GM21786 (cell line): ENCODE data around the gene BCKDHB.
"Not testable (repeated sequence)": the region's sequence is repeated elsewhere in the genome, so short reads cannot be mapped to it uniquely, and the experiment has no call there.

Experiments used
- ATAC-seq: cut with Tn5 transposase; IDR thresholded peaks from one replicate; pipeline ENCODE4 v1.9.1; 2021; ENCODE audit not compliant: unreplicated experiment

BCKDHB gene

DNA sequence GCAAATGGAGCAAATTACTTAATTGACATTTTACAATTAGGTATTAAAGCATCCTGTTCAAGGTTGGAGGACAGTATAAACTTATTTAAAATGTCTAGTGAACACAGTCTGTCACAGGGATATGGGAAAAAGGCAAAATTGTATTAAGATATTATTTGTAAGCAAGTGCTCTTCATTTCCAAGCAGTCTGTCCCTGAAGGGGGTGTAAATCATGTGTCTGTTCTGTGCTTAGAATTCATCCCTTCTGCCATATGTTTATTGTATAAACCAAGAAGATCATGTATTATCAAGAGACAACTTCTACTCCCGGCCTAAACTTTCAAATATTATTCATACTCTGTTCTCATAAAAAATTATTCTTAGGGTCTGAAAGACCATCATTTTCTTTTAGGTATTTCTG is 144.8 kb downstream of the BCKDHB start:
- no peak for ATAC-seq

DNA sequence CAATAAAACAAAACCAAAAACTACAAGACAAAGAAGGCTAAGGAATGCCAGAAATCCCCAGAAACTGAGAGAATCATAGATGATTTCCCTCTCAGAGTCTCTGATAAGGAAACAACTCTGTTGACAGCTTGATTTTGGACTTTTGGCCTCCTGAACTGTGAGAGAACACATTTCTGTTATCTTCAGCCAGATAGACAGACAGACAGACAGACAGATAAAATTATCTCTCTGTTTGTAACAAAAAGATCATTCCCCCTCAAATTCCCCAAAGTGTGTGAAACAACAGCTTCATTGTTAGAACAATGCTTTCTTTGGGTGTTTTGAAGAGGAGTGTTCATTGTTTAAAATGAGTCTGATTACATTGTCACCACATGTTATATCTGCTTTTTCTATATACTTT is 148.2 kb downstream of the BCKDHB start:
- no peak for ATAC-seq

DNA sequence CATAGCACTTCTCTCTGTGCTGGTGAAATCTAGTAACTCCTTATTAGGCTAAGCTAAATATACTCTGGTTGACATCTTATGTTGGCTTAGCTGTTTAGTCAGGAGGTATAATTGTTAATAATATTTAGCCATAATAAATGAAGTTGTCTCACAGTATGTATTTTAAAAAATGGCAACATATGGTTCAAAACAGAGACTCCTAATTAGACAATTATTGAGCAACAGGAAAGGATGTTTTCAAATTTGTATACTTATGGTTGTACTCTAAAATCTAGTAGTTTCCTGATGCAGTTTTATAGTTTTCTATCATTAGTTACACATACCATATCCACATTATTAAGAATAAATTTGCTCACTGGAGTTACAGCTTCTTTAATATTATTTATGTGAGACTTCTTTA is 150.2 kb downstream of the BCKDHB start:
- no peak for ATAC-seq

DNA sequence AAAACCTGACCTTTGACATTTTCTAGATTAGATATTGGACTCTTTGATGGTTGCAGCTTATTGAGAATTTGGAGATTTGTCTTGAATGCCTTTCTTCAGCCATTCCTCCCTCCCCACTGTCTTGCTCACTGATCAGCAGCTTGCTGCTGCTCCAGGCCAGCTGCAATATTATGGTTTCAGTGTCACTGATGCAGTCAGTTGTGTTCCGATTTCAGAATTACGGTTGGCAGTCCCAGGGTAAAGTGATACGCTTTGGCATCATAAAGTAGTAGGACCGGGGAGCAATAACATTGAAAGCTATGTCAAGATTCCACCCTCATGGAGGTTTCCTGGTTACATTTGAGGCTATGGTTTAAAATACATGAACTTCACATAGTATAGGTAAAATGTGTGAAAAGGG is 152.6 kb downstream of the BCKDHB start:
- ATAC-seq: no peak

DNA sequence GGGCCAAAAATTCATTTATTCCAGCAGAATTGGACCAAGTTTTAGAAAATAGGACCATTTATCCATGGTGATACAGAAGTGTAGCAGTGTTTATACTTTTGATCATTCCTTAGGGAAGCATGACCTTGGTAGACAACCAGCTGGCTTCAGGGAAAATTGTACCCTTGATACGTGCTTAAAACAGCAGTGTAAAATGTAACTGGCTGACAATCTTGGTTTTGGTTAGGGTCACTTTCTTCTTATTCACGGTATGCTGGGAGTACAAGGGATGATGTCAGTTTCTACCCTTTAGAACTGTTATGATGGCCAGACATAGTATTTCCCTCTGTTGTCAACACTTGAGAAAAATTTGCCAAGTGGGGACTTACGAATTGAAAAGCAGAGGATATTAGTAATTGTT is 157.1 kb downstream of the BCKDHB start:
- no peak for ATAC-seq

DNA sequence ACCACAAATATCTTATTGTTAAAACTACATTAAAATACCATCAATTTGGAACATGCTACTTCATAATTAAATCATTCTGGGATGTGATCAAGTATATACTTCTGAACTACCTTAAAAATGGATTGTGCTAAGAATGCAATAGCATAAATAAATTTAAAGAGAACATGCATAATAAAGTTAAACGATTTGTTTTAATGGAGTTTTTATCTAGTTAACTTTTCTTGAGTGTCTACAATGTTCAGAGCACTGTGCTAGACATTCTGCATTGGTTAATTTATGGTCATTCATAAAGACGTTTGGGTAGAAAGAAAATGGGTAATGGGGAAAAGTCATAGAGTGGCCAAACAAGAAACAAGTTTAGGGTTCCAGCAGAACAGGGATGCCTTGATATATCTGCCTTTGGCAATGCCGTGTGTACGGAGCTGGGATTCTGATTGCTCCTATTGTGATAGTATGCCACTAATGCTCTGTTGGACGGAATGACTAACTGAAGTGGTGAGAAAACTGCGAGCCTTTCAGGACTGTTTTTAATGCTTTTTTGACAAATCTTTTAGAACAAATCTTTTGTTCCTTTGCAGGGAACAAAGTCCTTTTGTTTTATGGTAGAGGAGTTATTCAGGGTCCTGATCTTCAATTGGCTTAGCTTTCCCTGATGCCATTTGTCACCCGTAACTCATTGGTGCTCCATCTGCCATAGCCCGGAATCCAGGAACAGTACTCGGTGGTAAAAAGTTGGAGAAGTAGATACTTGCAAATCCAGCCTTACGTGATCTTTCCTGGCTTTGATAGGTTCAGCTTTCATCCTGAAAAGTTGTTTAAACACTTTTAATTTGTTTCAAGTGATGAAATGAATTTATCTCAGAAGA is 162.6 kb downstream of the BCKDHB start:
- no peak for ATAC-seq

DNA sequence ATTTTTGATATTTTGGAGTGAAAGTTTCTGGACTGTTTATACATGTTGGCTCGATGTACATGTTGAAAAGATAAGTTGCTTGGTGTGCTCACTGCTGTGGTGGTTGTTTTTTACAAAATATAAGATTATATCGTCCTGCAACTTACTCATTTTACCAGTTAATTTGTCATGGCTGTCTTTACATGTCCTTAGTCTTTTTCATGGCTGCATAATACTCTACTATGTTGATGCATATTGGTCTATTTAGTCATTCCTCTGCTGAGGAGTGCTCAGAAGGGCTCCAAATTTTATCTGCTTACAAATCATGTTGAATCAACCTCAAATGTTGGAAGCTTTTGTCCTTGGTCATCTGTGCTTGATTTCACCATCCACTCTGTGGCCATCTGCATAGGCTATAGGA is 164.6 kb downstream of the BCKDHB start:
- no peak for ATAC-seq

DNA sequence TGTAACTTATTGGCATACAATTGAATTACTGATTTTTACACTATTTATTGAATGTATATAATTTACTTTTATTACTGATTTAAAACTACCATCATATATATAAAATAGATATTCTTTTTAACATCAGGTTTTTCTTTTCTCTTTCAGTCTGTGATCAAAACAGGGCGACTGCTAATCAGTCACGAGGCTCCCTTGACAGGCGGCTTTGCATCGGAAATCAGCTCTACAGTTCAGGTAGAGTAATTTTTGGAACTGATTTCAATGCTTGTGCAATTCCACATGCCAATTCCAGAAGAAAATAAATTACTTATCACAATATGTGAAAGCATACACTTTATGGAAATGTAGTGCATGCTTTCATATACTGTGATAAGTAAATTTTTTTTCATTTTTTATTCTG is 166.5 kb downstream of the BCKDHB start:
- ATAC-seq: no peak

DNA sequence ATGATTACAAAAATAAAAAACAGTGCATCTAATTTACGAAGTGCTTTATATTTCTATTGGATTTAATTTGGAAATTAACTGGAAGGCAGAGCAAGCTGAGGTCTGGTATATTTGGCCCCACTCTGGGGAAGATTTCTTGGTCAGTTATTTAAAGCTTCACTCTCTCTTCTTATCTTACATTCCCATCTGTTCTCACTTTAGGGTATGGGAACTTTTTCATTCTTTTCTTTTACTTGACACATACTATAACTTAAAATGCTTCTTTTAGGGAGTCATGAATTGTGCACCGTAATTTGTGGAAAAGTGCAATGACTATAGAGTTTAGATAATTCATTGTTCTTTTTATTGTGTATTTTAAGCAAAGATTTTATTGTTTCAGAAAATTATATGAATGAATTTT is 170.4 kb downstream of the BCKDHB start:
- no peak for ATAC-seq

DNA sequence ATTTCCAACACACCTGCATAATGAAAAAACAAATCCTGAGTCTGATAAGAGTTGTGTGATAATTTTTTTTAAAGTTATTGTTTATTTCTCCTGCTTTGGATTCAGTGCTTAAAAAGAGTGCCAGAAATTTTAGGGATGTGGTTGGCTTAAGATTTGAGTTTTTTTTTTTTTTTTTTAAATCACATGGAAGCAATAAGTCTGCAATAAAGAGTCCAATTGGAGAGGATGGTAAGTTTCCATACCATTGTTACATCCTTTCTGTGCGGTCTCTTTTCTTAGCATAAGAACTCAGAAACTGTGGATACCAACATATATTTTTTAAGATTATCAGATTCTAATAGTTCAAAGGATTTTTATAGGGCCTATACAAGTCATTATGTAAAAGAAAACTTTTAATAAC is 171.0 kb downstream of the BCKDHB start:
- ATAC-seq: no peak

DNA sequence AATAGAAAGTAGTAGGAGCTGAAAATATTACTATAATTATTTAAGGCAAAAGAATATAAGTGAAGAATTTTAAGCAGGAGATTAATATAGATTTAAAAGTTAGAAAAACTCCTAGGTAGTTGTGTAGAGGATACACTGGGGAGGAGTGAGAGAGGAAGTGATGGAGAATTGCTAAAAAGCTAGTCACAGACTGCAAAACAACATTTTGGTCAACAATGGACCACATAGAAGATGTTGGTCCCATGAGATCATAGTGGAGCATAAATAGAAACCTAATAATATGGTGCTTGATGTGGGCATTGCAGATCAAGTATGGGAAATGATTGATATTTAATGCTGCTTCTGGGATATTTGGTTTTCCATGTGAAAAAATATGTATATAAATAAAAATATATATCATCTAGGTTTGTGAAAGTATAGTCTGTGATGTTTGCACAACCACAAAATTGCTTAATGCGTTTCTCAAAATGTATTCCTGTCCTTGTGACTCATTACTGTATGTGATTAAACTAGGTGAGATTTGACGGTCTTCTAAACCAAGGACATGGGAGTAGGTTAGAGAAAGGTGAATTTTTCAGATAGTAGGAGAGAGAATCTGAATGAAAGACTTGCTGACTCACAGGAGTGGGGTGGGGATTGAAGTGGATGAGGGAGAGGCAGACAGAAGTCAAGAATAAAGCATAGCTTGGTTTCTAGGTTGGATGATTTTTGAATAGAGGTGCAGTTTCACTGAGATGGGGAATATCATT is 174.0 kb downstream of the BCKDHB start:
- ATAC-seq: peak; percentile 43

DNA sequence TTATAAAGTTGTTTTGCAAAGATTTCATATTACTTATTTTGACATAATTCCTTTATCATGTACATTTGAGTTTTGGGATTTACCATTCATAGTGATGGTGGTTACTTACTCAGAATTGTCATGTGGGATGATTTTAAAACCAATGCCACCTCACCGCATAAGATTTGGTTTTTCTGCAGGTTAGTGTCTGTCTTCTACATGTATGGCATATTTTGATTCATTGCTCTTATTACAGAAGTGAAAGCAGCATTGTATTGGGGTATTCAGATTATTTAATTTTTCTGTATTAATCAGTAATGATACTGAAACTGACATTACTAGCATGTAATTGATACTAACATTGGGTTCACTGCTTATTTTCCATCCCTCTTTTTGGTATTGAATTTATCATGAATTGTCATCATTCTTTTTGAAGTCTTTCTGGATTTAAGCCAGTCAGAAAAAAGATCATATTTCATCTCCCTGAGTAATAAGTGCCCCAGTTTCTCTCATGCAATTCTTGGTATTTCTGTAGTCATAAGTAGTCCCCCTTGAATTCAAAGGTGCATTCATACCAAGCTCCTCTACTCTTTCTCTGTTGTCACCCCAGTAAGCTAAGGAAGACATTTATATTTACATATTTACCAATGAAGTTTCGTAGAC is 176.6 kb downstream of the BCKDHB start:
- no peak for ATAC-seq

DNA sequence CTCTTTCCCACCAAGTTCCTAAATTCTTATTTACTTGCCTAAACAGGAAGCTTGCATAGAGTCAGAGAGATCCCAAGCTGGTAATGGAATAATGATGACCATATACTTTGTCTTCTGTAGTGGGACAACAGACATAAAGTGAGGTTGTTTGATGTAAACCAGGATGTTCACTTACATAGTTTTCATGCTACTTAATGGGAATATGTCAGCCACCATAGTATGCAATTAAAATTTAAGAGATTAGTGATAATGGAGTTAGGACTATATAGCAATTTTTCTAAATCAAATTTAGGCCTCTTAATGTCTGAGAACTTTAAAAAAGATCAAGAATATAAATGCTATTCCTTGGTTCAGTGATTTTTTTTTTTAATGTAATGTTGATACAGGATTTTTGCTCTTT is 180.6 kb downstream of the BCKDHB start:
- ATAC-seq: no peak

DNA sequence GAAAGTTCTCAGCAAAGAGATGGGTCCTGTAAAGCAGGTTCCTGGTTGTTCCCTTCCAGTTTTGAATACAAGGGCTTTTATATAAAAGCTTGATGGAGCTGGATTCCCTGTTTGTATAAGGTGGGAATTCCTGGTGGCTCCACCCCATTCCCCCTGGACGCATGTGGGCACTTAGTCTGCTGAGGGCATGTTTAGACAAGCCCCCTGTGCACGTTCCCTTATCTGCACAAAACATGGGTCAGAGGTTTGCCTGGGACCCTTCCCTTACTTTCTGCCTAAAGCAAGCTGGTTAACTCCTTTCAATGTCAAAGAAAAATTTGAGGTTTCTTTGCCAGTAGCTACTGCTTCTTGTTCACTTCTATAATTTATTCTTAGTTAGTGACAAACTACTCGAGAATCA is 181.1 kb downstream of the BCKDHB start:
- no peak for ATAC-seq

DNA sequence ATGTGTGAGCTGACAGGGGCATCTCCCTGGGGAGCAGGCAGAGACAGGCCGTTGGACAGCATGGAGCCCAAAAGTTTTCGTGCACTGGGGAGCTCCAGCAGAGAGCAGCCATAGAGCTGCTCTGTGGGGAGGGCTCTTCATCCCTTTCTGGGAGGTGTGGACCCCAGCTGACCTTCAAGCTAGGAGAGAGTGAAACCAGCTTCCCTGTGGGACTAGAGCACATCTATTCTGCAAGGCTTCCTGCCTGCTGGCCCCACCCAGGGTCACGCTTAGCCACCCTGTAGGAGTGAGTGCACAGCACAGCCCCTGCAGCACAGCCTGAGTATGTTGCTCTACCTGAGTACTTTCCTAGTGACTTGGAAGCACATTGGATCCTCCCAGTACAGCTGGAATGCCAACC is 183.3 kb downstream of the BCKDHB start:
- no peak for ATAC-seq

DNA sequence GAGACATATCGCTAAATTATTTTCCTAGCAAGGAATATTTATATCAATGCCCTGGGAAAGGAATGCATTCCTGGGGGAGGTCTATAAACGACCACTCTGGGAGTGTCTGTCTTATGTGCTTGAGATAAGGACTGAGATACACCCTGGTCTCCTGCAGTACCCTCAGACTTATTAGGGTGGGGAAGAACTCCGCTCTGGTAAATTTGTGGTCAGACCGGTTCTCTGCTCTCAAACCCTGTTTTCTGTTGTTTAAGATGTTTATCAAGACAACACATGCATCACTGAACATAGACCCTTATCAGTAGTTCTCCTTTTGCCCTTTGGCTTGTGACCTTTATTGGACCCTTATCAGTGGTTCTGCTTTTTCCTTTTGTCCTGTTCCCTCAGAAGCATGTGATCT is 188.1 kb downstream of the BCKDHB start:
- not testable (repeated sequence) for ATAC-seq

DNA sequence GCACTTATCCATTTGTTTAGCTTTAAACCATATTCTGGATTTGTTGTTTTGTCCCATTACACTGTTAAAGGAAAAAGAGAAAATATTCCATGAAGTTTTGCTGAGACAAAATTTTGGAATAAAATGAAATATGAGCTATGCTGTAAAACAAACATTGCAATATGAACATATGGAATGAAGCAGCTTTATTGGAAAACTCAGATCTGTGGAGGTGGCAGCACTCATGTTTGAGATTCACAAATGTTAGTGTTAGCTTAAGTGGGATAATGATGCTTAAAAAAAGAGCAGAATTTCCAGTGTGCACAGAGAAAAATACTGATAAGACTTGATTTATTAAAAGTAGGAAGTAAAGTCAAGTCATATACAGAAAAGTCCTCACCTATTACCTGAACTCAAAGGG is 196.2 kb downstream of the BCKDHB start:
- ATAC-seq: no peak

DNA sequence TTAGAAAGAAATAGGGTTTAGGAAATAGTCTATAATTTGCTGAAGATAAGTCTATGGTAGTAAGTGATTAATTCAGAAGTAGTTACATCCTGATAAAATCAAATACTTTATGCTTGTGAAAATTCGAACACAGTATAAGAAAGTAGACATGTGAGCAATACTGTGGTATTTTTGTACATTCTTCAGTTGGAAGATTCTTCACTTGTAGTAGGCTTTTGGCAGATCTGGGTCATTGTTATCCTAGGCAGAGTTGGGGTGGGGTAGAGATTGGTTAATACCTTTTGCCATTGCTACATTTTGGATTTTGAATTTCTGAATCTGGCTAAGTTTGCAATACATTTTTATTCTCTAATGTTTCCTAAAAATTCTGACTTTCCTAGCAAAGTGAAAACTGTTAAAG is 197.5 kb downstream of the BCKDHB start:
- no peak for ATAC-seq

DNA sequence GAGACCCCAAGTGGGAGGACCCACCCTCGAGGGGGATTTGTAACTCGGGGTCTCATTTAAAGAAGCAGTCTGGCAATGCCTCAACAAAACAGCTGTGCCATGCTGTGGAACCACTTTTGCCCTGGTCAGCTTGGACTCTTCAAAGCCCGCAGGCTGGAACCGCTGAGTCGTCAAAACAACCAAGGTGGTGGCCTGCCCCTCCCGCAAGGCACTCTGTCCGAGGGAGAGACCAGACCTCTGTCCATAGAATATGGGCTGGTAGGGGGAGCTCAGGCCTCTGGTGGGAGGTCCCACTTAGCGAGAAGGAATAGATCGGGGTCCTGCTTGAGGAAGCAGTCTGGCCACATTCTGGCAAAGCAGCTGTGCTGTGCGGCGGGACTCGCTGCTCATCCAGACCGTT is 208.1 kb downstream of the BCKDHB start:
- no peak for ATAC-seq

DNA sequence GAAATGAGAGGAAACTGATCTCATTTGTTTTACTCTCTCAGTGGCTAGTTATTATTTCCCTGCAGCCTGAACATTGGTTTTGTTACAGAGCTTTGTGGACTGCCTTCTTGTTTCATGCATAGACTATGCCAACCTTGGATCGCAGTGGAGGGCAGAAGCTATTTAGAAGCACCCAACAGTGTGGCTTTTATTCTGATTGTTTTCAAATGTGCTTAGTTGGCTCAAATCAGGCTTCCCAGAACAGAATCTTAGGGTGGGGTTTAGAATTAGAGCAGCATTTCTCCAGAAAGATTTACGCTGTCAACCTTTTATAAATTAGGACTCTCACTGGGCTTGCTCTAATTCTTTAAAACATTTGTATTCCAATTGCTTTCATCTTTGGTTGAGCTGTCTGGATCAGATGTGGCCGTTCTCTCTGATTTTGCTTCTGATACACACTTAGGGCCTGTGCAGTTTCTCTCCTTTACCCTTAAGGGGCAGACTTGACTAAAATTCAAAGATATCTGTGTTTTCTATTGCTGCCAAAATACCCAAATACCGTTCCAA is 210.3 kb downstream of the BCKDHB start:
- ATAC-seq: no peak

DNA sequence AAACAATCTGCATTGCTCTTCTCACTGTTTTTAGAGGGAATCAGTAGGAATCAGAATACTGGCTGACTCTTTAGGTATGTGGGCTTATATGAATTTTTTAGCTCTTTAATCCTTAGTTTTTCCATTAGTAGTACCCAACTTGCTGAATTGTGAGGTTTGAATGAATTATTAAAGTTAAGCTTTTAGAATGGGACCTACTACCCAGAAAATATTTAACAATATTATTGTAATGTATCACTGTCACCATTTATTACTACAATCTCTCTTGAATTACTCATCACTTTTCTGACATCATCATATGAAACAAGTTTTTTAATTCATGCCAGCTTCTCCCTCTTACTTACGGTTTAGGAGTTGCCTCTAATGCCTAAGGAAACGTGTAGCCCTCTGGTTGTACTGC is 212.7 kb downstream of the BCKDHB start:
- ATAC-seq: no peak

DNA sequence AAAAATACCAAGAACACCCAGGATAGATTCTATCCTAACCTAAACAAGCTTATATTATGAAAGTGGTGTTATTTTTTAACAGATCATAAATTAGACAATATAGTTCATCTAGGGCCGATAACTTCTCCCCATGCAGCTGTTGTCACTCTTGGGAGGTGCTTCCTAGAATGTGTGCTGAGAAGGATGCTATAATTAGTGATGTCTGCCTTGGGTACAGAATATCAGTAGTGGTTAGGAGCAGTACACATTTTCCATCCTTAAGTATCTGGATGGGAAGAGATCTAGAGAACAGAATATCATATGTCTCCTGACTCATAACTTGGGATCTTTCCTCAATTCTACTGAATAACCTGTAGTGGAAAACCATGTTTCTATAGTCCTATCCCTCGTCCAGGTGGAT is 214.5 kb downstream of the BCKDHB start:
- no peak for ATAC-seq
